HTERT RPE-1 (cell line): Measurements from ENCODE around the gene CARF.
"Not testable (repeated sequence)": the region's sequence is repeated elsewhere in the genome, so short reads cannot be mapped to it uniquely, and the experiment has no call there.

Source experiments
- in situ Hi-C: fragments of 300-500 bp; cut with MboI; formaldehyde crosslinking; loops from 4 replicates; pipeline ENCODE4 v1.14.3; 2020; ENCODE audit warnings: low sequenced_read_pairs

The CARF gene

DNA sequence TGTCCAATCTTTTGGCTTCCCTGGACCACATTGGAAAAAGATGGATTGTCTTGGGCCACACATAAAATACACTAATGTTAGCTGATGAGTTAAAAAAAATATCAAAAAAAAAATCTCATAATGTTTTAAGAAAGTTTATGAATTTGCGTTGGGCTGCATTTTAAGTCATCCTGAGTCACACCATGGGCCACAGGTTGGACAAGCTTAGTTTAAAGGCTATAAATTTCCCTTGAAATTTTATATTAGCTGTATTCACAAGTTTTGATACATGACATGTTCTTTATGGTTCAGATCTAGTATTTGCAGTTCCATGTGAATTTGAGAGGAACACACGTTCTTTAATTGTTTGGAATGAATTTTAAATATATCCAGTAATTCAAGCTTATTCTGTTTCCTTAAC is 21.9 kb downstream of the CARF start:
- in situ Hi-C loops: no loop called here

DNA sequence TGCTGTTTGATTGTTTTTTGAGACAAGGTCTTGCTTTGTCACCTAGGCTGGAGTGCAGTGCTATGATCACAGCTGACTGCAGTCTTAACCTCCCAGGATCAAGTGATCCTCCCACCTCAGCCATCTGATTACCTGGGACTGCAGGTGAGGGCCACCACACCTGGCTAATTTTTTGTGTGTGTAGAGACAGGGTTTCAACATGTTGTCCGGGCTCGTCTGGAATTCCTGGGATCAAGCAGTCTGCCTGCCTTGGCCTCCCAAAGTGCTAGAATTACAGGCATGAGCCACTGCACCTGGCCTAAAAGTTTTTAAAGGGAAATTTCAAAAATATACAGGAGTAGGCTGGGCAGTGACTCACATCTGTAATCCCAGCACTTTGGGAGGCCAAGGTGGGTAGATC is 22.4 kb downstream of the CARF start:
- in situ Hi-C loops: no loop called here

DNA sequence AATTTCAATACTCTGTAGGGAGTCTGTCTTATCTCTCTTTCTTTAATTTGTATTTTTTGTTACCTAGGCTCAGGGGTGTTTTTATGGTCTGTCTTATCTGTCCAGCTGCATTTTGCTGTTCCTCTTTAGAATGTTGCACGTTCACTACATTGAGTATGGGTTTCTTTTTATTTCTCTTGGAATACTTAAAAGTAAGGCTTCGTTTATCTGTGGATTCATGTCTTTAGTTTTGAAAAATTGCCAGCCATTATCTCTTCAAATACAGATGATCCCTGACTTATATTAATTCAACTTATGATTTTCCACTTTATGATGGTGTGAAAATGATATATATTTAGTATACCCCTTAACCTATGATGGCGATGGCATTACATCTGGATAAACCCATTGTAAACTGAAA is 26.9 kb downstream of the CARF start:
- in situ Hi-C loops: no loop called here

DNA sequence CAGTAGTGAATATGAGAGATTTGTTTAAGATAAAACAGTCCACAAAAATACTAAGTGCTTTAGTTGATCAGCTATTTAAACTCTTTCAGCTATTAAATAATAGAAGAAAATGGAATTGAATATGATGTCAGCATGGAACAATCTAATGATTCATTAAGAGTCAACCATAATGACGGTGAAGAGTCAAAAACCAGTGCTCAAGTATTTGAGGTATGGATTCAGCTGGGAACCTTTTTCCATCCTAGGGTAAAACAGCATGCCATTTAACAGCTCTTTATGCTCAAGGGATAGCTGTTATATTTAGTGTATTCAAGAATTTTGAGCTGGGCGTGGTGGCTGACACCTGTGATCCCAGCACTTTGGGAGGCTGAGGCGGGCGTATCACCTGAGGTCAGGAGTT is 29.7 kb downstream of the CARF start:
- in situ Hi-C loops: no loop called here

DNA sequence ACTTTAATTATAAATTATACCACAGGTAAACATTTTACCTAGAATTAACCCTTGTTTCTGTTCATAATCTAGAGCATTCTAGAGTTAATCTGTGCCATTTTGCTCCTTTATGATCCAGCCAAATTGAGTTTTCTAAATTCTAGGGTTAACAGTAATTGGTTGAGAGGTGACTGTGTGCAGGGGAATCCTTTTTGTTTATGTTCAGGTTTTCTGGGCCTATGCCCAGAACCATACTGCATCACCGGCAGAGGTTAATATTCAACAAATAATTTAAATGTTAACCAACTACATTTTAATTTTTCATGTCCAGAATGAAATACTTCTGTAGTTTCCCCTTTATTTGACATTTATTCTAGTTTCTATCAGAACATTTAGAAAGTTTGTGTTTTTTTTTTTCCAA is 32.3 kb downstream of the CARF start:
- in situ Hi-C loops: no loop called here

DNA sequence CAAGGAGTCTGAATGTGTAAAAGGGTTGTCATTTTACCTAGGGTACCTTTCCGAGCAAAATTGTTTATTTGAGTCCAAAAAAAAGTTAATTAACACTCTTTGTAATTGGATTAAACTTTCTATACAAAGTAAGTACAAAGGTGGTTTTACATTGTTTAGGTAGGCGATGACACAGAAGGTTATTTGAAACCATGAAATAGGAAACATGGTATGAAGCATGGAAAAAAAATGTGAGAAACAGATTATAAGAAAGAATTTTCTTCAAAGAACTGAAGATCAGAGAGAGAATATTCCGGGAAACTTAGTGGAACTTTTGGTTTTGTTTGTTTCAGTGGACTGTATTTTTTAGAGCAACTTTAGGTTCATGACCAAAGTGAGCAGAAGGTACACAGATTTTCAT is 32.7 kb downstream of the CARF start:
- in situ Hi-C loops: no loop called here

DNA sequence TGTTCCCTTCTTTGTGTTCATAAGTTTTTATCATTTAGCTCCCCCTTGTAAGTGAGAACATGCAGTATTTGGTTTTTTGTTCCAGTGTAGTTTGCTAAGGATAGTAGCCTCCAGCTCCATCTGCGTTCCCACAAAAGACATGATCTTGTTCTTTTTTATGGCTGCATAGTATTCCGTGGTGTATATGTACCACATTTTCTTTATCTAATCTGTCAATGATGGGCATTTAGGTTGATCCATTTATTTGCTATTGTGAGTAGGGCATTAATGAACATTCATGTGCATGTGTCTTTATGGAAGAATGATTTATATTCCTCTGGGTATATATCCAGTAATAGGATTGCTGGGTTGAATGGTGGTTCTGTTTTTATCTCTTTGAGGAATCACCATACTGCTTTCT is 33.4 kb downstream of the CARF start:
- in situ Hi-C loops: no loop called here

DNA sequence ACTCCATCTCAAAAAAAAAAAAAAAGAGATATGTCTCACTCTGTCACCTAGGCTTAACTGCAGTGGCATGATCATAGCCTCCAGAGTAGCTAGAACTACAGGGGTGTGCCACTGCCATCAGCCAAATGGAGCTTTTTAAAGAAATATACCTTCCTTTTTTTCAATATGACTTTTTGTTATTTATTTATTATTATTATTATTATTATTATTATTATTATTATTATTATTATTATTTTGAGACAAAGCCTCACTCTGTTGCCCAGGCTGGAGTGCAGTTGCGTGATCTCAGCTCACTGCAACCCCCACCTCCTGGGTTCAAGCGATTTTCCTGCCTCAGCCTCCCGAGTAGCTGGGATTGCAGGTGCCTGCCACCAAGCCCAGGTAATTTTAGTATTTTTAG is 37.3 kb downstream of the CARF start:
- in situ Hi-C loops: not testable (repeated sequence)

DNA sequence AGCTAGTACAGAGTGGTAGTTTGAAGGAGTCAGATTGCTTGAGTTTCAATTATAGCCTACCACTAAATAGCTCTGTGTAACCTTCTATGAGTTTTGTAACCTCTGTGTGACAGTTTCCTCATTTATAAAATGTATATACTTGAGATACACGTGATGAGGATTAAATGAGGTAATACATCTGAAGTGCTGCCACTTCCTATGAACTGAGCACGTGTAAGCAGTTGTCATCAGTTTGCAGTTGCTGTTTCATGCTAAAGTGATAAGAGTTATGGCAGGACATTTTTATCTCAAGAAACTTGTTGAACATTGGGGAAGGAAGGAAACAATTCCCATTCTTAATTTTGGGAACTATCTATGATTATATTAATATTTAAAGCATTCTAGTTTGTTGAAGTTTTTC is 38.5 kb downstream of the CARF start:
- in situ Hi-C loops: no loop called here

DNA sequence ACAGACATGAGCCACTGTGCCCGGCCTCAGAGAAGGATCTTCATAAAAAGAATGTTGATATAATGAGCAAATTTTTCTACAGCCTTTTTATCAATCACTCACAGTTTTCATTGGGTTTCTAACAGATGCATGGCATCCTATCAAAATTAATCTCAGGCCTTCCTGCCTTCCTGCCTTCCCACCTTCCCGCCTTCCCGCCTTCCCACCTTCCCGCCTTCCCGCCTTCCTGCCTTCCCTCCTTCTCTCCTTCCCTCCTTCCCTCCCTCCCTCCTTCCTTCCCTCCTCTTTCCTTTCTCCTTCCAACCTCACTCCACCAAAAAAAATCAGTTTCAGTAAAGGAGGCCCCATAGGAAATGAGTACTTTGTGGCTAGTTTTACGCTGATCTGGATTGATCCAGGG is 48.4 kb downstream of the CARF start:
- in situ Hi-C loops: no loop called here

DNA sequence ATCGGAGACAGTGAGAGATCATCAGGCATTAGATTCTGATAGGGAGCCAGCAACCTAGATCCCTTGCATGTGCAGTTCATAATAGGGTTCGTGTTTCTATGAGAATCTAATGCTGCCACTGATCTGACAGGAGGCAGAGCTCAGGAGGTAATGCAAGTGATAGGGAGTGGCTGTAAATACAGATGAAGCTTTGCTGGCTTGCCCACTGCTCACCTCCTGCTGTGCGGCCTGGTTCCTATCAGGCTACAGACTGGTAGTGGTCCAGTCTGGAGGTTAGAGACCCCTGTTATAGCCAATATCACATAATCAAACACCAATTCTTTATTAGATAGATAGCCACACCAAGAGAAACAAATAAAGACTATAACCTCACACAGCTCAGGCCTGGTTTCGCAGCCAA is 51.6 kb downstream of the CARF start:
- in situ Hi-C loops: no loop called here

DNA sequence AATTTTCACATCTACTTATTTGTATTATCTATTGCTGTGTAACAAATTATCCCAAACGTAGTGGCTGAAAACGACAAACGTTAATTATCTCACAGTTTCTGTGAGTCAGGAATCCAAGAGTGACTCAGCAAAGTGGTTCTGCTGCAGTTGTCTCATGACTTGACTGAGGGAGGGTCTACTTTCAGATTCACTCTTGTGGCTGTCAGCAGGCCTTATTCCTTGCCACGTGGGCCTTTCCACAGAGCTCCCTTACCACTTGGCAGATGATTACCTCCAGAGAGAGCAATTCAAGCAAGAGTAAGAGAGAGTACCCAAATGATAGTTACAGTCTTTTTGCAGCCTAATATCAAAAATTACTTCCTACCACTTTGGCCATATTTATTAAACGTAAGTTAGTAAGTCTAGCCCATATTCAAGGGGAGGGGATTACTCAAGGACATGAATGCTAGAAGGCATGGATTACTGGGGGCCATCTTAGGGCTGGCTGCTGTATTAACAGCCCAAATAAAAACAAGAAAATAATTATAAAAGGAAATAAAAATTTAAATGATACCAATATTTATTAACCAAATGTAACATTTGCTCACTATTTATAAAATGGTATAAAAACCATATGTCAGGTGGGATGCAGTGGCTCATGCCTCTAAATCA is 53.9 kb downstream of the CARF start:
- in situ Hi-C loops: no loop called here

DNA sequence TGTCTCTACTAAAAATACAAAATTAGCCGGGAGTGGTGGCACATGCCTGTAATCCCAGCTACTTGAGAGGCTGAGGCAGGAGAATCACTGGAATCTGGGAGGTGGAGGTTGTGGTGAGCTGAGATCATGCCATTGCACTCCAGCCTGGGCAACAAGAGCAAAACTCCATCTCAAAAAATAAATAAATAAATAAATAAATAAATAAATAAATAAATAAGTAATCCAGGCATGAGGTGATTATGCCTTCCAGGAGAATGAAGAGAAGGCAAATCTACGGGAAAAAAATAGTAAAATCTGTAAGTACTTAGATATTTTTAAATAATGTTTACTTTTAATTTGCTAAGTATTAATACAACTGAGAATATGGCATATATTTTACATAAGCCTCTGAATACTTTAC is 57.3 kb downstream of the CARF start:
- in situ Hi-C loops: not testable (repeated sequence)

DNA sequence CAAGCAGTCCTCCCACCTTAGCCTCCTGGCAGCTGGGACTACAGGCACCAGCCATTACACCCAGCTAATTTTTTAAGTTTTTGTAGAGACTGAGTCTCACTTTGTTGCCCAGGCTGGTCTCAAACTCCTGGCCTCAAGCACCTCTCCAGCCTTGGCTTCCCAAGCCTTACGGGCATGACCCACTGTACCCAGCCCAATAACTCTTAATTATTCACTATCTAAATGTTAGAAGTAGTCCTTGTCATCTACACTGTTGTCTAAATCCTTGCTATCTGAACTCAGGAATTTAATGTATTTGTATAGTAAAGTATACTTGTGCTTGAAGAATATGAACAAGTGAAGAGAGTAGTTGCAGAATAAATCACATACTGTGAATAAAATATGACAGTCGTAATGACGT is 64.7 kb downstream of the CARF start:
- in situ Hi-C loops: no loop called here

DNA sequence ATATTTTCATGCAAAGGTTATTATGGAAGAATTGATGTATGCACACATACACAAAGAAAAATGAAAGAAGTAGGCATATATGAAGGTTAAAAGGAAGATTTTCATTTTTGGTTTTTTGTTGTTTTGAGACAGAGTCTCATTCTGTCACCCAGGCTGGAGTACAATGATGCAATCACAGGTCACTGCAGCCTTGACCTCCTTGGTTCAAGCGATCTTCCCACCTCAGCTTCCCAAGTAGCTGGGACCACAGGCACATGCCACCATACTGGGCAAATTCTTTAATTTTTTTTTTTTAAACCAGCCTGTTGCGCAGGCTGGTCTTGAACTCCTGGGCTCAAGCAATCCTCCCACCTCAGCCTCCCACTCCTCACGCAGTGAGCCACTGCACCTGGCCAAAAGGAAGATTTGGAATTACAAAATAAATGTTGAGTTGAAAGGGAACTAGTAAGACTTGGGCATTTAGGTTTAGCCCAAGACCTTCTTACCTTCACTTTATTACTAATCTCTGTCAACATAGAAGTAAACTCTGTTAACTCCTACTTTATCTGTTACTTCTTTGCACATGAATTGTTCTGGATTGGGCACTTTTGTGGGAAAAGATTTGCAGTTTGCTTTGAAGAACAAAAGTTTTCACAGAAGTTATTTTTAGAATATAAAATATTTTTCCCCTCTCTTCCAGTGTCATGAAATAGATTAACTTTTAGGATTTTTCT is 70.9 kb downstream of the CARF start:
- in situ Hi-C loops: no loop called here

DNA sequence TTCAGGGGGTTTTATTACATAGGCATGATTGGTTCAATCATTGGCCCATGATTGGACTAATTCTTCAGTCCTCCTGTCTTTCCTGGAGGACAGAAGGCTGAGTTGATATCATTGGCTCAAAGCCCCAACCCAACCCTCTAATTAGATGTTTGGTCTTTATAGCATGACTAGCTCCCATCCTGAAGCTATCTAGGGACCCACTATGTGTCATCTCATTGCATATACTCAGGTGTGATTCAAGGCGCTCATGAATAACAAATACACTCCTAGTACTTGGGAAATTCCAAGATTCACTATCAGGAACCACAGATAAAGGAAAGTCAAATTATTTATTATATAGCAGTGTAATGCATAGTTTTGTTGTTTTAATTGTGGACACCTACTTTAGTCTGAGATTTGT is 77.7 kb downstream of the CARF start:
- in situ Hi-C loops: no loop called here

DNA sequence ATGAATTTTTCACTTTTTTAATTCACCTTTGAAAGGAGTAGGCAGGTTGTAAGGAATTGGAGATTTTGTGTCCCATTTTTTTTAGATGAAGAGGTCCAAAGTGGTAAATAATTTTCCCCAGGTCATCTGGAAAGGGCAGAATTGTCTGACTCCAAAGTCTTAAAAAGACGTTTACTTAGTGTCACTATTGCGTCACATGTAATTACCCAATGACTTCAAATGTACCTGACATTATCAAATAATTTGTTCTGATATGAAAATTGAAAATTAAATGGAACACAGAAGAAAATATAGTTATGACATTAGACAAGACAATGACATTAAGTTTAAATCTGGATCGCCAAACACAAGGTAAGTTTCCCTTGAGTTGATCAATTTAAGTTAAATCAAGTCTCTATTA is 78.4 kb downstream of the CARF start:
- in situ Hi-C loops: no loop called here

DNA sequence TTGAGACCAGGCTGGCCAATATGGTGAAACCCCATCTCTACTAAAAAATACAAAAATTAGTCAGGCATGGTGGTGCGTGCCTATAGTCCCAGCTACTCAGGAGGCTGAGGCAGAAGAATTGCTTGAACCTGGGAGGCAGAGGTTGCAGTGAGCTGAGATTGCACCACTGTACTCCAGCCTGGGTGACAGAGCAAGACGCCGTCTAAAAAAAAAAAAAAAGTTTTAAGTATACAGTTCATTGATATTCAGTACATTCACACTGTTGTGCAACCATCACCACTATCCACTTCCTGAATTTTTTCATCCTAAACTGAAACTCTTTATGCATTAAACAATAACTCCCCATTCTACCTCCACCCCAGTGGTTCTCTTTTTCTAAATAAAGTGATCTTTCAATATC is 85.0 kb downstream of the CARF start:
- in situ Hi-C loops: not testable (repeated sequence)

DNA sequence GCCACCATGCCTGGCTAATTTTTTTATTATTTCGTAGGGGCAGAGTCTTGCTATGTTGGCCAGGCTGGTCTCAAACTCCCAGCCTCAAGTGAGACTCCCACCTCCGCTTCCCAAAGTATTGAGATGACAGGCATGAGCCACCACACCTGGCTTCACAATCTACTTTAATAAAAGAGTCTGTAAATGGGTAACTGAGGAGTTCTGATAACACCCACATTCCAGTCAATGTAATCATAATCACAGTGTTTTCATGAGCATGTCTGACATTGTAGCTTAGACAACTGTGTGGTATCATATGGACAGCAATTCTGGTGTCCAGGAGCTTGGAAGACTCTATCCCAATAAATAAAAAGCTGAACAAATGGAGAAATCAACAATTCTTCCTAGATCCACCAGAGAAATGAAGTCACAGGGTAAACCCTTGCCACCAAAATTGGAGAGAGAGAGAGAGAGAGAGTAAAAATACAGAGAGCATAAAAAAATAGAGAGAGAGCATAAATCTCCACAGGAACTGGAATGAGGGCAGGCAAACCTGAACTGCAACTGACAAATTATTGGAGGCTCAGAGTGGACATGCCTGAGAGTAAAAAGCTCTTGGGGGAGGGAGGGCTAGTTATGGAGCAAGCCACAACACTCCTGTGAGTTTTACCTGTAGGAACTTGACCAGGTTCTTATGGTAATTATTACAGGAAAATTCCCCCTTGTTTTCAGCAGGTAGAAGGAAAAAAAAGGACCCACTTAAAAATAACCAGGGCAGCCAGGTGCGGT is 90.2 kb downstream of the CARF start:
- in situ Hi-C loops: no loop called here

DNA sequence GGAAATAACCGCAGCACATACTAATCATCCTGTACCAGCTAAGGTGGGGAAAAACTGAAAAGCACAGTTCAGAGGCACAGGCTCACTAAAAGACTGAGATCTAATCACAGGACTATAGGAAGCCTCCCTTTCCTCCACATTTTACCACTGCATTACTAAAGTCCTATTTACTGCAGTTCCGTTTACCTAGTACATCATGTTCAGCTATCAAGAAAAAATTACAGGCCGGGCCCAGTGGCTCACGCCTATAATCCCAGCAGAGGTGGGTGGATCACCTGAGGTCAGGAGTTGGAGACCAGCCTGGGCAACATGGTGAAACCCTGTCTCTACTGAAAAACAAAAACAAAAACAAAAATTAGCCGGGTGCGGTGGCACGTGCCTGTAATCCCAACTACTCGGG is 91.6 kb downstream of the CARF start:
- in situ Hi-C loops: no loop called here

DNA sequence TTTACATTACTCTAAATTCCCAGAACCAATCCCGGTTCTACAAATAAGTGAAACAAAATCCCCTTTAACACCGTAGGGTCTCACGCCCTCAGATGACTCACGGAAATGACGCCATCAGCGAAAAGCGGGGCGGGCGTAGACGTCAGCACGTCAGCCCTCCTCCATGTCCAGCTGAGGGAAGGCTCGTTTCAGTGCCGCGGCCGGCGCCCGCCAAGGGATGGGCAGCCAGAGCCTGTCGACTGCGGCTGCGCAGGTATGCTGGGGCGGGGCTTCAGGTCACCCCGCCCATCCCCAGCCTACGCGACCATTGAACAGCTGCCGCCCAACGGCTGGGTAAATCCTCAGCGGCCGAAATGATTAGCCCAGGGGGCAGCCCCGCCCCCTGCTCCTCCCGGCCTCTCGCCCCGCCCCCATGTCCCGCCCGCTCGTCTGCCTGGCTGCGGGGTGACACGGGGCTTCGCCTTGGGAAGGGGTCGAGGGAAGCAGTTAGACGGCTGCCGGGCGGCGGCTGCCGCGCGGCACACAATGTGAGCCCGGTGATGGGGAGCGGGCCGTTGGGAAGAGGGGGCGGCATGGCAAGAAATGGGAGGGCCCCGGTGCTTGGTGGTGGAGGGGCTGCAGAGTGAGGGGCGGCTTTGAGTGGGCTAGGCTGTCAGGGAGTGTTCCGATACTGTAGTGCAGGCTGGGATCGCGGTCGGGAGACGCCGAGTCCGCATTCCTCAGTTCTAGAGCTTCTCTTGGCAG is 102.6 kb downstream of the CARF start, which contains the start of gene NBEAL1:
TSS of gene NBEAL1 (plus strand) at position 420 of the 744 bp plus-strand sequence. CDS start 1,510 bp downstream, outside the sequence.
- in situ Hi-C loops: no loop called here
